IPS-20b (cell line): ENCODE measurements around the gene SCD.

Source experiments
- H3K27ac ChIP-seq: one replicate; pipeline ENCODE4 v1.5.1; 2013; ENCODE audit warnings: low read length
- H3K27me3 ChIP-seq: 2 replicates; pipeline ENCODE4 v1.6.1; 2013; ENCODE audit warnings: mild to moderate bottlenecking, low read length, inconsistent platforms; ENCODE audit not compliant: insufficient read depth
- H3K36me3 ChIP-seq: 2 replicates; pipeline ENCODE4 v1.6.1; 2013; ENCODE audit warnings: low read depth, mild to moderate bottlenecking, inconsistent platforms, low read length, moderate library complexity; ENCODE audit not compliant: insufficient read depth
- H3K4me1 ChIP-seq: 2 replicates; pipeline ENCODE4 v1.6.1; 2013; ENCODE audit warnings: mild to moderate bottlenecking, control low read depth, inconsistent platforms, low read length, moderate library complexity; ENCODE audit not compliant: insufficient read depth
- H3K4me3 ChIP-seq: 2 replicates; pipeline ENCODE4 v1.5.1; 2013; ENCODE audit warnings: mild to moderate bottlenecking, low read length, inconsistent platforms
- H3K9ac ChIP-seq: 2 replicates; pipeline ENCODE4 v1.6.1; 2013; ENCODE audit warnings: low read depth, mild to moderate bottlenecking, inconsistent platforms, low read length, moderate library complexity
- H3K9me3 ChIP-seq: 2 replicates; pipeline ENCODE4 v1.6.1; 2013; ENCODE audit warnings: mild to moderate bottlenecking, low read depth, low read length, inconsistent platforms; ENCODE audit not compliant: insufficient read depth

Gene SCD

GRCh38 chr10:100325158-100325557 is 21.9 kb upstream of the SCD start:
- Histone ChIP-seq H3K4me3 (no peak overlapping the region), H3K9me3 (no peaks in the 10 kb centered on the region), H3K9ac (no peak overlapping the region), H3K27ac (no peak overlapping the region), H3K27me3 (peaks cover 45% of the 10 kb centered on the region), H3K36me3 (no peaks in the 10 kb centered on the region), H3K4me1 (no peaks in the 10 kb centered on the region)

GRCh38 chr10:100327007-100327717 is 19.9 kb upstream of the SCD start:
- H3K9me3 ChIP-seq, result no peaks in the 10 kb centered on the region
- no peaks in the 10 kb centered on the region for H3K4me1 ChIP-seq
- H3K36me3 ChIP-seq, result no peaks in the 10 kb centered on the region
- H3K9ac ChIP-seq, result no peak overlapping the region
- peaks cover 46% of the 10 kb centered on the region for H3K27me3 ChIP-seq
- H3K4me3 ChIP-seq, result no peak overlapping the region
- H3K27ac ChIP-seq, result no peak overlapping the region

GRCh38 chr10:100327718-100328009 is 19.4 kb upstream of the SCD start:
- H3K9ac ChIP-seq, result no peak overlapping the region
- H3K27me3 ChIP-seq, result peaks cover 46% of the 10 kb centered on the region
- H3K27ac ChIP-seq, result no peak overlapping the region

GRCh38 chr10:100328198-100328597 is 18.8 kb upstream of the SCD start:
- Histone ChIP-seq H3K36me3 (no peaks in the 10 kb centered on the region), H3K9me3 (no peaks in the 10 kb centered on the region), H3K4me3 (no peak overlapping the region), H3K4me1 (no peaks in the 10 kb centered on the region), H3K9ac (no peak overlapping the region), H3K27ac (no peak overlapping the region), H3K27me3 (peaks cover 46% of the 10 kb centered on the region)

More at GRCh38 chr10:100327718-100328009, 19.4 kb upstream of the SCD start:
- Histone ChIP-seq H3K4me1 (no peaks in the 10 kb centered on the region), H3K9me3 (no peaks in the 10 kb centered on the region), H3K36me3 (no peaks in the 10 kb centered on the region), H3K4me3 (no peak overlapping the region)

- Histone ChIP-seq H3K4me3 (no peak within 1 kb of the TSS), H3K9me3 (no peaks in the 10 kb centered on the region), H3K9ac (no peak within 1 kb of the TSS), H3K27me3 (peaks cover 35% of the 10 kb centered on the region), H3K27ac (no peak within 1 kb of the TSS), H3K36me3 (no peaks in the 10 kb centered on the region), H3K4me1 (no peaks in the 10 kb centered on the region)
Measured at GRCh38 chr10:100330079-100330478, 17.0 kb upstream of the SCD start, which contains the start of gene PKD2L1. Gene PKD2L1, minus strand, starts transcription at chr10:100330228. Its CDS starts 125 bp downstream, at chr10:100330103.

- H3K4me3 ChIP-seq, result no peak overlapping the region
- no peaks in the 10 kb centered on the region for H3K36me3 ChIP-seq
- no peaks in the 10 kb centered on the region for H3K4me1 ChIP-seq
- H3K9ac ChIP-seq, result no peak overlapping the region
- peaks cover 14% of the 10 kb centered on the region; the same call in 1 of the 2 replicates for H3K27me3 ChIP-seq
- H3K9me3 ChIP-seq, result no peaks in the 10 kb centered on the region
- H3K27ac ChIP-seq, result no peak overlapping the region
Measured at GRCh38 chr10:100333106-100333505, 13.9 kb upstream of the SCD start.

GRCh38 chr10:100333661-100334440 is 13.2 kb upstream of the SCD start:
- Histone ChIP-seq H3K27ac (no peak overlapping the region), H3K36me3 (no peaks in the 10 kb centered on the region), H3K9me3 (no peaks in the 10 kb centered on the region), H3K4me1 (no peaks in the 10 kb centered on the region), H3K27me3 (peaks cover 11% of the 10 kb centered on the region; the same call in 1 of the 2 replicates), H3K9ac (no peak overlapping the region), H3K4me3 (no peak overlapping the region)

GRCh38 chr10:100334762-100335161 is 12.3 kb upstream of the SCD start:
- Histone ChIP-seq H3K27ac (no peak overlapping the region), H3K9ac (no peak overlapping the region), H3K27me3 (peaks cover 8% of the 10 kb centered on the region; the same call in 1 of the 2 replicates), H3K36me3 (no peaks in the 10 kb centered on the region), H3K4me3 (no peak overlapping the region), H3K4me1 (no peaks in the 10 kb centered on the region), H3K9me3 (no peaks in the 10 kb centered on the region)

- Histone ChIP-seq H3K27me3 (no peaks in the 10 kb centered on the region; the same call in 1 of the 2 replicates), H3K4me1 (no peaks in the 10 kb centered on the region), H3K9ac (no peak overlapping the region), H3K4me3 (no peak overlapping the region), H3K27ac (no peak overlapping the region), H3K36me3 (no peaks in the 10 kb centered on the region), H3K9me3 (no peaks in the 10 kb centered on the region)
Measured at GRCh38 chr10:100338434-100339036, 8.5 kb upstream of the SCD start.

GRCh38 chr10:100339236-100339635 is 7.8 kb upstream of the SCD start:
- Histone ChIP-seq H3K27me3 (no peaks in the 10 kb centered on the region), H3K4me1 (no peaks in the 10 kb centered on the region), H3K27ac (no peak overlapping the region), H3K36me3 (no peaks in the 10 kb centered on the region), H3K4me3 (no peak overlapping the region), H3K9ac (no peak overlapping the region), H3K9me3 (no peaks in the 10 kb centered on the region)

- H3K27me3 ChIP-seq, result no peaks in the 10 kb centered on the region
- H3K36me3 ChIP-seq, result no peaks in the 10 kb centered on the region
- no peaks in the 10 kb centered on the region for H3K9me3 ChIP-seq
- no peak overlapping the region for H3K4me3 ChIP-seq
- no peak overlapping the region for H3K27ac ChIP-seq
- H3K4me1 ChIP-seq, result peaks cover 7% of the 10 kb centered on the region; the same call in 1 of the 2 replicates
- H3K9ac ChIP-seq, result no peak overlapping the region
Measured at GRCh38 chr10:100340948-100341847, 5.8 kb upstream of the SCD start.
